Epithelial cell of proximal tubule (primary cell): ENCODE data around the gene KRT76. TPM values are rescaled to one million over a fixed set of nuclear protein-coding genes. Genes with fewer than 3 reads are reported as not detected.

ENCODE experiments used
- DNase-seq: peaks from one replicate; pipeline ENCODE4 v3.0.0-alpha.2; 2011; ENCODE audit warnings: low read depth
- H3K4me3 ChIP-seq: 2 replicates; pipeline ENCODE4 v1.5.1; 2011; ENCODE audit warnings: low read depth, mild to moderate bottlenecking, low read length
- CTCF ChIP-seq: conservative IDR thresholded peaks from 2 replicates; pipeline ENCODE4 v1.5.1; 2012; ENCODE audit warnings: low read depth, mild to moderate bottlenecking, low read length
- total RNA-seq: library from RNA; depleted of rRNA; stranded (reverse); fragments of >200 nt; gene quantifications from 2 replicates; pipeline ENCODE4 v1.2.3, GENCODE V29; 2015

The KRT76 gene
- total RNA-seq, 1 donor from 2014 or later, result not detected

- no peak for TF ChIP-seq CTCF
- DNase-seq, result no peak
- no peak overlapping the region for H3K4me3 ChIP-seq
These were observed 35.0 kb downstream of the KRT76 start for GRCh38 chr12:52742196-52742580.

GRCh38 chr12:52741375-52742195 is 35.6 kb downstream of the KRT76 start:
- TF ChIP-seq CTCF, result no peak
- H3K4me3 ChIP-seq, result no peak overlapping the region
- DNase-seq, result no peak

GRCh38 chr12:52740584-52740983 is 36.6 kb downstream of the KRT76 start:
- DNase-seq, result no peak
- H3K4me3 ChIP-seq, result no peak overlapping the region
- TF ChIP-seq CTCF, result no peak

- H3K4me3 ChIP-seq, result no peak overlapping the region
- DNase-seq, result no peak
- TF ChIP-seq CTCF, result no peak
These were observed 37.2 kb downstream of the KRT76 start for GRCh38 chr12:52739963-52740362.

- no peak for DNase-seq
- H3K4me3 ChIP-seq, result no peak overlapping the region
- no peak for TF ChIP-seq CTCF
These were observed 41.1 kb downstream of the KRT76 start for GRCh38 chr12:52735816-52736632.

GRCh38 chr12:52735106-52735505 is 42.0 kb downstream of the KRT76 start:
- DNase-seq, result no peak
- no peak for TF ChIP-seq CTCF
- no peak overlapping the region for H3K4me3 ChIP-seq
